ENCODE measurements around the gene GATA2. TPM values are rescaled to one million over a fixed set of nuclear protein-coding genes. Genes with fewer than 3 reads are reported as not detected.

The GATA2 gene
- total RNA-seq, 2 donors from 2014 or later, result 2.6 to 6.0 TPM

Other genes starting within 250 kb of the GATA2 start
- not detected for gene DNAJB8, start 26.3 kb downstream of the GATA2 start, total RNA-seq
- gene RPN1, start 157.6 kb upstream of the GATA2 start, total RNA-seq, result 100 to 1,000 TPM; 167 to 202 TPM
- gene RAB7A, start 233.0 kb upstream of the GATA2 start, total RNA-seq, result 100 to 1,000 TPM; 254 to 307 TPM

Measured in left colon (tissue), 2 donors.